K562 (cell line): ENCODE results near the gene NEDD8. TPM values are rescaled to one million over a fixed set of nuclear protein-coding genes. Genes with fewer than 3 reads are reported as not detected.

ENCODE experiments used
- COPS2 ChIP-seq: fragments of 450-650 bp; conservative IDR thresholded peaks from 2 replicates; pipeline ENCODE4 v1.6.1; 2016; ENCODE audit warnings: mild to moderate bottlenecking, moderate library complexity
- FOS ChIP-seq: IDR thresholded peaks from 3 replicates; pipeline ENCODE4 v1.6.1; 2011; ENCODE audit not compliant: insufficient read length; ENCODE audit errors: extremely low read depth
- FOXJ2 ChIP-seq: fragments of 200-800 bp; sonication (Bioruptor generic); IDR thresholded peaks from 2 replicates; pipeline ENCODE4 v1.6.1; 2016; ENCODE audit warnings: missing genetic modification characterization, missing compliant biosample characterization
- GATA2 ChIP-seq: sonication (generic); formaldehyde crosslinking; IDR thresholded peaks from 2 replicates; pipeline ENCODE4 v1.4.0; 2020; ENCODE audit warnings: mild to moderate bottlenecking, missing genetic modification reagents
- GTF2E2 ChIP-seq: fragments of 200-800 bp; sonication (Bioruptor generic); IDR thresholded peaks from 2 replicates; pipeline ENCODE4 v1.6.1; 2016; ENCODE audit warnings: missing genetic modification characterization, missing compliant biosample characterization
- HDGF ChIP-seq: fragments of 450-650 bp; IDR thresholded peaks from 2 replicates; pipeline ENCODE4 v1.6.1; 2016
- ID3 ChIP-seq, 2 experiments: fragments of 250-450 bp in 1 of 2; fragments of 450-650 bp in 1 of 2; sonication (Bioruptor Pico) in 1 of 2; IDR thresholded peaks; 2 replicates each; pipeline versions ENCODE4 v1.6.1 to v1.8.0; 2016 to 2021; ENCODE audit warnings: mild to moderate bottlenecking in 2 of 2, moderate library complexity in 2 of 2, missing compliant biosample characterization in 1 of 2, missing genetic modification characterization in 1 of 2
- MTA2 ChIP-seq: fragments of 450-650 bp; IDR thresholded peaks from 2 replicates; pipeline ENCODE4 v1.6.1; 2016; ENCODE audit warnings: low read depth
- NR2C2 ChIP-seq, 2 experiments: fragments of 200-800 bp in 1 of 2; sonication (Bioruptor generic) in 1 of 2; sonication (generic) in 1 of 2; formaldehyde crosslinking in 1 of 2; IDR thresholded peaks; 2 replicates each; pipeline versions ENCODE4 v1.6.1 to v1.8.0; 2016 to 2022; ENCODE audit warnings: mild to moderate bottlenecking in 1 of 2, missing compliant biosample characterization in 1 of 2, missing genetic modification characterization in 1 of 2, missing genetic modification reagents in 1 of 2
- PPARD ChIP-seq: fragments of 250-450 bp; sonication (Bioruptor Pico); IDR thresholded peaks from 2 replicates; pipeline ENCODE4 v1.8.0; 2022; ENCODE audit warnings: inconsistent platforms, mild to moderate bottlenecking, moderate library complexity
- PTBP1 ChIP-seq: fragments of 200-400 bp; formaldehyde crosslinking; IDR thresholded peaks from 2 replicates; pipeline ENCODE4 v1.6.1; 2017; ENCODE audit warnings: low read depth, low read length
- RBM15 ChIP-seq: fragments of 200-400 bp; formaldehyde crosslinking; IDR thresholded peaks from 2 replicates; pipeline ENCODE4 v1.6.1; 2018; ENCODE audit warnings: mild to moderate bottlenecking, low read length, moderate library complexity; ENCODE audit not compliant: insufficient read depth
- RBM34 ChIP-seq: fragments of 200-400 bp; formaldehyde crosslinking; IDR thresholded peaks from 2 replicates; pipeline ENCODE4 v1.6.1; 2018; ENCODE audit warnings: low read length, borderline replicate concordance; ENCODE audit not compliant: insufficient read depth
- SAFB ChIP-seq: fragments of 200-400 bp; formaldehyde crosslinking; IDR thresholded peaks from 2 replicates; pipeline ENCODE4 v1.6.1; 2017; ENCODE audit warnings: low read depth, low read length, borderline replicate concordance
- SOX6 ChIP-seq: fragments of 450-650 bp; IDR thresholded peaks from 2 replicates; pipeline ENCODE4 v1.6.1; 2014; ENCODE audit warnings: mild to moderate bottlenecking
- SREBF1 ChIP-seq: fragments of 150-350 bp; IDR thresholded peaks from 2 replicates; pipeline ENCODE4 v1.6.1; 2014; ENCODE audit warnings: antibody characterized with exemption, low read depth, low read length, borderline replicate concordance
- SREBF2 ChIP-seq: sonication (generic); formaldehyde crosslinking; IDR thresholded peaks from 2 replicates; pipeline ENCODE4 v1.4.0; 2020; ENCODE audit warnings: mild to moderate bottlenecking, missing genetic modification reagents
- STAT5A ChIP-seq: IDR thresholded peaks from 2 replicates; pipeline ENCODE4 v1.6.1; 2012; ENCODE audit warnings: low read length, inconsistent platforms, borderline replicate concordance
- USF1 ChIP-seq: sonication (generic); formaldehyde crosslinking; IDR thresholded peaks from 2 replicates; pipeline ENCODE4 v1.9.0; 2022; ENCODE audit warnings: mild to moderate bottlenecking, missing genetic modification reagents
- VEZF1 ChIP-seq: fragments of 200-800 bp; sonication (Bioruptor generic); IDR thresholded peaks from 2 replicates; pipeline ENCODE4 v1.6.1; 2017; ENCODE audit warnings: missing genetic modification characterization, missing compliant biosample characterization
- ZBTB17 ChIP-seq: fragments of 450-650 bp; formaldehyde crosslinking; IDR thresholded peaks from 2 replicates; pipeline ENCODE4 v1.4.0; 2020; ENCODE audit warnings: mild to moderate bottlenecking
- ZNF133 ChIP-seq: fragments of 250-450 bp; sonication (Bioruptor Pico); IDR thresholded peaks from 2 replicates; pipeline ENCODE4 v1.4.0; 2020; ENCODE audit warnings: mild to moderate bottlenecking
- ZNF184 ChIP-seq: sonication (generic); formaldehyde crosslinking; IDR thresholded peaks from 2 replicates; pipeline ENCODE4 v1.5.0; 2020; ENCODE audit warnings: missing genetic modification reagents
- polyA plus RNA-seq, 8 experiments: library from polyadenylated mRNA; depleted of rRNA in 4 of 8; stranded (reverse) in 5 of 8; unstranded in 3 of 8; fragments of >200 nt; fragmentation: Nextera tagmentation in 2 of 8; fragmentation: Illumina TruSeq in 1 of 8; extraction: Ambion mirVana in 2 of 8; extraction: Trizol in 1 of 8; gene quantifications; 2 replicates each; pipeline versions ENCODE4 v1.2.1 to v1.2.3, GENCODE V29; 2011 to 2014; ENCODE audit warnings: inconsistent platforms in 1 of 8, missing spikeins in 1 of 8
- total RNA-seq, 7 experiments: library from RNA; depleted of rRNA in 6 of 7; stranded (reverse); fragments of >200 nt in 6 of 7; fragmentation: Illumina TruSeq in 2 of 7; extraction: Trizol in 2 of 7; gene quantifications; 2 replicates each; pipeline versions ENCODE4 v1.2.1 to v1.2.3, GENCODE V29; 2011 to 2021; ENCODE audit warnings: low replicate concordance in 1 of 7

Gene NEDD8
- total and polyA plus RNA-seq, 9 of the 15 experiments (the other 6 are each of a cell fraction or from before 2014, with no cell fraction given): 142 to 691 (median 260) TPM

- no peak for TF ChIP-seq COPS2
- TF ChIP-seq SOX6: peak; percentile 63; the same call in 1 of the 2 replicates
- TF ChIP-seq SREBF2 (CRISPR knock-in tag): no peak
- TF ChIP-seq SREBF1: no peak
- TF ChIP-seq GTF2E2 (tag): no peak
- peak; percentile 61; the same call in 1 of the 2 replicates for TF ChIP-seq MTA2
- TF ChIP-seq NR2C2 (CRISPR knock-in tag; IDR thresholded peaks at IDR 0.05): no peak
- TF ChIP-seq NR2C2 (tag; IDR thresholded peaks at IDR 0.05): no peak
- TF ChIP-seq RBM34: no peak
- TF ChIP-seq USF1 (CRISPR knock-in tag): no peak
- no peak for TF ChIP-seq PPARD (CRISPR knock-in tag)
- TF ChIP-seq ZBTB17 (CRISPR knock-in tag): peak; percentile 61; the same call in 1 of the 2 replicates
- TF ChIP-seq PTBP1: 0 out of 2 replicates have a peak, but pooled peaks have one; percentile 36
- TF ChIP-seq HDGF: no peak
- TF ChIP-seq STAT5A: peak; percentile 87
- no peak for TF ChIP-seq ID3 (CRISPR knock-in tag; IDR thresholded peaks at IDR 0.05)
- 0 out of 2 replicates have a peak, but pooled peaks have one; percentile 40 for TF ChIP-seq ID3 (tag; IDR thresholded peaks at IDR 0.05)
- TF ChIP-seq ZNF184 (CRISPR knock-in tag): no peak
- TF ChIP-seq SAFB: no peak
- no peak for TF ChIP-seq FOXJ2
- TF ChIP-seq RBM15: no peak
- peak; percentile 87 for TF ChIP-seq GATA2
- no peak for TF ChIP-seq FOS
- TF ChIP-seq ZNF133 (CRISPR knock-in tag): no peak
- TF ChIP-seq VEZF1 (CRISPR knock-in tag): peak; percentile 54
Observed at GRCh38 chr14:24255931-24256711, 24.0 kb upstream of the NEDD8 start (continued).
